GM18951 (cell line): Measurements from ENCODE around the gene RBPJL.

Source experiments
- POLR2A ChIP-seq: IDR thresholded peaks from 4 replicates; pipeline ENCODE4 v1.6.1; 2011; ENCODE audit warnings: mild to moderate bottlenecking; ENCODE audit not compliant: insufficient read length, insufficient read depth; ENCODE audit errors: extremely low read depth
- in situ Hi-C: fragments of 300-500 bp; cut with MboI; formaldehyde crosslinking; loops from one replicate; pipeline ENCODE4 v1.12.0; 2022; ENCODE audit warnings: low sequenced_read_pairs, mixed read lengths, inconsistent platforms; ENCODE audit not compliant: unreplicated experiment

Gene RBPJL

GRCh38 chr20:45303586-45304463 lies 2.8 kb upstream of the RBPJL start:
- in situ Hi-C loops = no loop called here
- no peak for TF ChIP-seq POLR2A

DNA sequence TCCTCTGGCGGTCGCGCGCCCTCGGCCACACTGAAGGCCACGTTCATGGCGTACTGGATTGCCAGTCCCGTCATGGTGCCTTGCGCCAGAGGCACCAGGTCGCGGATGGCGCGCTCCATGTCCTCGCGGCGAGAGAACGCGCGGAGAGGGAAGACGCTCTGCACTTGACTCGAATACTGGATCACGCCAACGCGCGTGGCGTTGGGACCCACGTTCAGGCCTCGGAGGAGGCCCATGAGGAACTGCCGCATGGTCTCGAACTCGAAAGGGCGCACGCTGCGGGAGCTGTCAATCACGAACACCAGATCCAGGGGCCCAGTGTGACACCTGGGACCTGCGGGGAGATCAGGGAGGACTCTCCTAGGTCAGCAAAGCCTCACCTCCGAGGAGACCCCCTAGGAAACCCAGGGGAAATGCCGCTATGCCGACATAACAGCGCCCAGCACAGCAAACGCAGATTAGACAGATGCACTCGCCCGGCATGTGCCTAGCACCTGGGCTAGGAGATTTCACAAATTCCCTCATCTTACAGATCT lies 2.1 kb upstream of the RBPJL start:
- in situ Hi-C loops = no loop called here
- TF ChIP-seq POLR2A = no peak

- in situ Hi-C loops = no loop called here
- no peak for TF ChIP-seq POLR2A
Measured at GRCh38 chr20:45305262-45305661, 1.4 kb upstream of the RBPJL start.

DNA sequence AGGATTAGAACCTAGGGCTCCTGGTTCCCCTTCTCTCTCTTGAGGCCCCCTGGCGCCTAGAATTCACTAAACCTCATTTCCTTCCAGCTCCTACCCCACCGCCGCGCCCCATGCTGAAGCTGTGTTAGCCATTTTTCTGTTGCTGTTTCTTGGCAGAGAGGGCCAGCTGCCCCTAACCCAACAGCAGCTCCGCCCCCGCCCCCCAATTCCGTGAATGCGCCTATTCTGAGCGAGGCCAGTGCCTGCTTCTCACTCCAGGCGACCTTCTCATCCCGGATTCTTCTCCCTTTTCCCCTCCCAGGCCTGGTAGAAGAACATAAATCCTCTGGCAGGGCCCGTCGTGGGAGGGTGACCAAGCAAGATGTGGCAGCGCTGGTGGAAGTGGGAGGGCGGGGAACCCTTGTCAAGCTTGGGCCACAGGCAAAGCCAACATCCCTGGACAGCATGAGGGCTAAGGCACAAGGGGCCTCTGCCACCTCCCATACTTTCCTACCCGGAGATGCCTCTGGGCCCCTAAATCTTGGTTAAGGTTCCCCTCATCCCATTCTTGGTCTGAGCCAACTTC lies 518 bp downstream of the RBPJL start:
- in situ Hi-C loops = no loop called here
- no peak for TF ChIP-seq POLR2A

DNA sequence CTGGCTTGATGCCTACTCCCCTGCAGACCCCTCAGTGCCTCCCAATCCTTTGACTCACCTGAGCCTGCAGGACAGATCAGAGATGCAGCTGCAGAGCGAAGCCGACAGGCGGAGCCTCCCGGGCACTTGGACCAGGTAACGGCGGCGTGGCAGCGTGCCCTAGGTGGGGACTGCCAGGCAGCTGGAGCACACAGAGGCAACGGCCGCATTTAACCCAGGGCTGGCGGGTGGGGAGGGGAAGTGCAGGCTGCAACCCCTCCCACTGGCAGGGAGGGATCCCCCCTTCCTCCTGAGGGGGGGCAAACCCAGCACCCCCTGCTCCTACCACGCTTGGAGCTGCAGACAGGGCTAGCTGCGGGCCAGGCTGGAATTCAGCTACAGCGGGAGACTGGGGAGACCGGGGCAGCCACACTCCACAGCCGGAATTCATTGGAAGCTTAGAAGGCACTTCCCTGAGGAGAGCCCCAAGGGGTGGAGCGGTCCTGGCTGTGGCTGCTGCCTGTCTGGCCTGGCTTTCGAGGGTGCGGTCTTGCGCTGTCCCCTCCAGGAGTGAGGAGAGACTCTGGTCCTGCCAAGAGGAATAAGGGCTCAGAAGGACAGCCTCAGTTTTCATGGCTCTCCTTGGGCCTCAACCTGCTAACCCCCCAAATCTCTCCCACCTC lies 1.6 kb downstream of the RBPJL start, which contains the start of gene MATN4:
MATN4 (minus strand) TSS at position 183 of the 662 bp plus-strand sequence. CDS start 2,717 bp downstream, outside the sequence.
- in situ Hi-C loops = no loop called here
- no peak for TF ChIP-seq POLR2A

DNA sequence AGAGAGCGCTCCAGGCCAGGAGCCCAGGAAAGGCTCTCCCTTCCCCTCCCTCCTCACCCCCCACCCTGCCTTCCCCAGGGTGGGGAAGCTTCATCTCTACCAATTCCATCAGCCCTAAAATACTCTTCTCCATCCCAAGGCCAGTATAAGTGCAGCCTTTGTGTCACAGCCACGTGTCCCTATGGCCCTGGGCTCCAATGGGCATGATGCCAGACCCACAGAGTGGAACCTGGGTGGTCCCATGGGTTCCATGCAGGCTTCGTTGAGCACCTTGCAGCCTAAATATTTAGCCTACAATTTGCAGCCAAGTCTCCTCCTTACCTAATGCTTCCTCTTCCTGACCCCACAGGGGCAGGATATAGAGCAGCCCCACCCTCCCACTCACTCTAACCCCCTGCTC lies 2.4 kb downstream of the RBPJL start:
- in situ Hi-C loops = no loop called here
- TF ChIP-seq POLR2A = no peak

GRCh38 chr20:45311589-45312211 lies 5.1 kb downstream of the RBPJL start:
- no peak for TF ChIP-seq POLR2A
- in situ Hi-C loops = no loop called here

DNA sequence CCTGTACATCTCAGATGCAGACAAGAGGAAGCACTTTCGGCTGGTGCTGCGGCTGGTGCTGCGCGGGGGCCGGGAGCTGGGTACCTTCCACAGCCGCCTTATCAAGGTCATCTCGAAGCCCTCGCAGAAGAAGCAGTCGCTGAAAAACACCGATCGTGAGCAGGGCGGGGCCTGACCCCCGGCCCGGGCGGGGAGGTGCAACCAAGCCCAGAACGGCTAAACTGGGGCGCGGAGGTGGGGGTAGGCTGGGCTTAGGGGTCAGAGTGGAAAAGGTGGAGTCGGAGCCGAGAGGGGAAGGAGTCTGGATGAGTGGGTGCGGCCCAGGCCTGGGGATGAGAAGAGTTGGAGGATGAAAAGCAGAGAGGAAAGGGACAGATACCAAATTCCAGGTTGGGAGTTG lies 5.6 kb downstream of the RBPJL start:
- no peak for TF ChIP-seq POLR2A
- in situ Hi-C loops = no loop called here

DNA sequence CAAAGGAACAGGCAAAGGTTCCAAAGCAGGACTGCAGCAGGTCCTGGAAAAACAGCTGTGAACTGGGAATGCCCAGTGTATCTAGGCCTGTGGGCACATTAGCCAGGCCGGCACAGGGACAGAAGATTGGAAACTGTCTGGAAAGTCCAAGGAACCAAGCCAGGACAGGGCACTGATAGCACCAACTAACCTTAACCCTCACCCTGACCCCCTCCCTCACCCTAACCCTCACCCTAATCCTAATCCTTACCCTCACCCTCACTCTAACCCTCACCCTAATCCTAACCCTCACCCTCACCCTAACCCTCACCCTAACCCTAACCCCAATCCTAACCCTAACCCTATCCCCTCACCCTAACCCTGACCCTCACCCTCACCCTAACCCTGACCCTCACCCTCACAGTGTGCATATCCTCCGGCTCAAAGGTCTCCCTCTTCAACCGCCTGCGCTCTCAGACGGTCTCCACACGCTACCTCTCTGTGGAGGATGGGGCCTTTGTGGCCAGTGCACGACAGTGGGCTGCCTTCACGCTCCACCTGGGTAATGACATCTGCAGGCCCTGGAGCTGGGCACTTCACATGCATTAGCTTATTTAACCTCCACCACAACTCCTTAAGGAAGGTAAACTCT lies 6.5 kb downstream of the RBPJL start:
- TF ChIP-seq POLR2A = no peak
- in situ Hi-C loops = no loop called here

- TF ChIP-seq POLR2A = no peak
- in situ Hi-C loops = no loop called here
Measured at GRCh38 chr20:45313943-45314342, 7.3 kb downstream of the RBPJL start.

DNA sequence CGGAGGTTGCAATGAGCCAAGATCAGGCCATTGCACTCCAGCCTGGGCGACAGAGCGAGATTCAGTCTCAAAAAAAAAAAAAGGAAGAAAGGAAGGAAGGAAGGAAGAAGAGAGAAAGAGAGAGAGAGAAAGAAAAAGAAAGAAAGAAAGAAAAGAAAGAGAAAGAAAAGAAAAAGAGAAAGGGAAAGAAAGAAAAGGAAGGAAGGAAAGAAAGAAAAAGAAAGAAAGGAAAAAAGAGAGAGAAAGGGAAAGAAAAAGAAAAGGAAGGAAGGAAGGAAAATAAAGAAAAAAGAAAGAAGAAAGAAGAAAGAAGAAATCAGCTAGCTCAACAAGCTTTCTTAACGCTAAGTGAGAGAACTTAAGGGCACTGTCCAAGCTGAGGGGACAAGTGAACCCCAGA lies 9.0 kb downstream of the RBPJL start:
- in situ Hi-C loops = no loop called here
- no peak for TF ChIP-seq POLR2A

DNA sequence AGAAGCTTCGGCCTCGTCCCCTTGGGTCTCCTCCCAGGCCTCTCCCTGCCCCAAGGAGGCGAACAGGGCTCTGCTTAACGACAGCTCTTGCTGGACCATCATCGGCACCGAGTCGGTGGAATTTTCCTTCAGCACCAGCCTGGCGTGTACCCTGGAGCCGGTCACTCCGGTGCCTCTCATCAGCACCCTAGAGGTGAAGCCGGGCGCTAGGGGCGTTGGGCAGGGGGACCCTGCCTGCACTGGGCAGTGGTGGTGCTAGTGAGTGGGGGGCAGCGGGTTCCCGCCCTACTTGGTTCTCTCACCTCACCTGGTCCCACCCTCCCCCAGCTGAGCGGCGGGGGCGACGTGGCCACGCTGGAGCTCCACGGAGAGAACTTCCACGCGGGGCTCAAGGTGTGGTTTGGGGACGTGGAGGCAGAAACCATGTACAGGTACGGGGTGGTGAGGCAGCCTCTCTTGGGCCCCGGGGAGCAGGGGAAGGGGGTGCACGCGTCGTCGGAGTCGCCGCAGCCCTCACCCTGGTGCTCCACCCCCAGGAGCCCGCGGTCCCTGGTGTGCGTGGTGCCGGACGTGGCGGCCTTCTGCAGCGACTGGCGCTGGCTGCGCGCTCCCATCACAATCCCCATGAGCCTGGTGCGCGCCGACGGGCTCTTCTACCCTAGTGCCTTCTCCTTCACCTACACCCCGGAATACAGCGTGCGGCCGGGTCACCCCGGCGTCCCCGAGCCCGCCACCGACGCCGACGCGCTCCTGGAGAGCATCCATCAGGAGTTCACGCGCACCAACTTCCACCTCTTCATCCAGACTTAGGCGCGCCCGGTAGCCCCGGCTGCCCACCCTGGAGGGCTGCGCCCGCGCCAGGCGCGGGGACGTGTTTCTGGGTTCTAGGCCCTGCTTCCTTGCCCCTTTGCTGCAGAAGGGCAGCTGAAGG lies 9.8 kb downstream of the RBPJL start:
- in situ Hi-C loops = no loop called here
- no peak for TF ChIP-seq POLR2A
